HPDE6-E6E7 (cell line): ENCODE results near the gene GPANK1.
"Not testable (repeated sequence)": the region's sequence is repeated elsewhere in the genome, so short reads cannot be mapped to it uniquely, and the experiment has no call there.

Experiments
- DNase-seq: peaks from one replicate; pipeline ENCODE4 v3.0.0; 2011; ENCODE audit warnings: missing footprints; ENCODE audit errors: extremely low spot score

Gene GPANK1

DNA sequence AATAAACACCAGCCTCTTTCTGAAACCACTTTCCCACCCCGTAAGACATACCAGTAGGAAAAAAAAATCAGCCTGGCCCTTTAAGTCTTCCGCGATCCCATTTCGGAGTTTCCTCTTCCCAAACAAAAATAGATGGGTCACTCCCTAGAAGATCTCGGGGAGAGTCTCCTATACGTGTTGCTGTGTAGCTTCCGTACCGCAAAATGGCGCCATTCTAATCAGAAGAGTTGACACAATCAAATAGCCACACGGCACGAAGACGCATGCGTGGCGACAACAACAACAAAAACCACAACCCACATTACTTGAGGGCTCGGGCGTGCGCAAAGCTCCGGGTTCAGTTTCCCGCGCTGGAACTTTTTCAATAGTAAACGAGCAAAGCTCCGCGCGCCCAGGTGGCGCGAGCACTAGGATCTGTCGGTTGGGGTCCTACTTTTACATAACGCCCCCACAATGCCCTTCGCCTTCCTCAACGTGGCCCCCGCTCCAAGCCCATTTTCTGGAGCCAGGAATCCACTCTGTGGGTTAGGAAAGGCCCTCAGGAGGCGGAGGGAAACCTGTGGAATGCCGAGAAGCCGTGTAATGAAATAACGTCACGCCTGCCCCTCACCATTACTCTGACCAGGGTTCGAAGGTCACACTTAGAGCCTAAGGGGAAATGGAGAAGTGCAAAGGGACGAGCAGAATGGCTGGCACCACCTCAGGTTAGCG, at the start of gene GPANK1:
GPANK1 (minus strand) TSS at position 208 of the 711 bp plus-strand sequence. CDS start 519 bp downstream, outside the sequence.
- peak; percentile 70 for DNase-seq

GRCh38 chr6:31713991-31714684, 49.3 kb upstream of the GPANK1 start:
- DNase-seq: no peak

- no peak for DNase-seq
Measured at GRCh38 chr6:31713465-31713864, 48.7 kb upstream of the GPANK1 start.

DNA sequence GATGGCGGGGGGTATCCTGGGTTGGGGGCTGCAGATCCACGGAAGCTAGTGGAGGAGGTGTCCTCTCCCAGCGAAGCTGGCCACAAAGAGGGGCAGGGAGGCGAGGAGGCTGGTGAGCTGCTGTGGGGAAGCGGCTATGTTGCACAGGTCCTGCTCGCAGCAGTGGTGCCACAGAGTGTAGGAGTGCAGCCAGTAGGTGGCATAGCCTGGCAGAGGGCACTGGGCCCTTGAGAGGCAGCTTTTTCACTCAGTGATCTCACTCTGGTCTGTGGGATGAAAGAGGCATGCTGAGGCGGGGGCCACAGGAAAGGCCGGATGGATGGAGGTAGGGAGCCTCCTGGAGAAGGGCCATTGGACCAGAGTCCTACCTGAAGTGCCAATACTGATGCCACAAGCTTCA, 47.5 kb upstream of the GPANK1 start:
- DNase-seq: no peak

DNA sequence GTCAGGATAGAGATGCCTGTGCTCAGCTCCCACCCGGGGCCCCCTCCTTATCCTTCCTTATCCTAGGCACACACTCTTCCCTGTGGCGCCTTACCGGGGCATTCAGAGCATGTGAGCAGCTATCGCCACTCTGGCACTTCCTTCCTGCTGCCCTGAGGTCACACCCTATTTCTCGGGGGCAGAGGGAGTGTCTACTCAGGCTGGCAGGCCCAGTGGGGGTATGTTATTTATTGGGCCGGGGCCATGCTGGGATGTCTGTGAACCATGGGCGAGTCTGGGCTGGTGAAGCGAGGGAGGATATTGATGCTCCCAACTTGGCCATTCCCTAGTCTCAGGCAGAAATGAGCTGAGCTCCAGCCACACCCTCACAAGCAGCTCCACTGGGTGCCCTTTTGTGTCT, 46.4 kb upstream of the GPANK1 start:
- peak; percentile 36 for DNase-seq

DNA sequence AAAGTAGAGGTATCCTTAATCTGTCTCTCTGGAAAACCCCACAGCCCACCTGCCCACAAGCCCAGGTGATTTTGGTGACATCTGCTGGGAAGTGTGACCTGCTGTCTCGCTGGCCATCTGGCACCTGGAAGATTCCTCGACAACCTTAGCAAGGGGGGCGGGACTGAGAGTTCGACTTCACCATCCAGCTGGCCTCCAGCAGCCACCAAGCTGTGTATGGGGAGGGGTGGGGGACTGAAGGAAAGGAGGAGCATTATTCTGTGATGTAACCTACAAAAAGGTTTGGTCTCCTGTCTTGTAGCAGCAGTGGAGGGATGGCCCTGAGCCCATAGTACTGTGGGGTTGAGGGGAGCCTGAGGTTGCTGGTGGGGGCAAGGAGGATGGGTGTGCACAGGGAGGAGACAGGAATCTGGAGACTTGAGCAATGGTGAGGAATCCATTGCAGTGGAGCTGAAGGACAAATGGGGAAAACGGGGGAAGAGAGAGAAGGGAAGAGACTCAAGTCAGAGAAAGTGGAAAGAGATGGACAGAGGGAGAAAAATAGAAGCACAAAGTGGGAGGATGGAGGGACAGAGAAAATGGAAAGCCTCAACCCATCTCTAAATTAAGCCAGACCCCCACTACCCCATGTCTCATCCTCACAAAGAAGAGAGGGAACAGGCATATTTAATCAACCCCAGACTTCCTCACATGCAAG, 45.9 kb upstream of the GPANK1 start:
- no peak for DNase-seq

DNA sequence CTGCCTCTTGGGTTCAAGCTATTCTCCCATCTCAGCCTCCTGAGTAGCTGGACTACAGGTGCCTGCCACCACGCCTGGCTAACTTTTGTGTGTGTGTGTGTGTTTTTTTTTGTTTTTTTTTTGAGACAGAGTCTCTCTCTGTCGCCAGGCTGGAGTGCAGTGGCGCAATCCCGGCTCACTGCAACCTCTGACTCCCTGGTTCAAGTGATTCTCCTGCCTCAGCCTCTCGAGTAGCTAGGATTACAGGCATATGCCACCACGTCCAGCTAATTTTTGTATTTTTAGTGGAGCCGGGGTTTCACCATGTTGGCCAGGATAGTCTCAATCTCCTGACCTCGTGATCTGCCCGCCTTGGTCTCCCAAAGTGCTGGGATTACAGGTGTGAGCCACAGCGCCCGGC, 44.4 kb upstream of the GPANK1 start:
- DNase-seq: not testable (repeated sequence)

DNA sequence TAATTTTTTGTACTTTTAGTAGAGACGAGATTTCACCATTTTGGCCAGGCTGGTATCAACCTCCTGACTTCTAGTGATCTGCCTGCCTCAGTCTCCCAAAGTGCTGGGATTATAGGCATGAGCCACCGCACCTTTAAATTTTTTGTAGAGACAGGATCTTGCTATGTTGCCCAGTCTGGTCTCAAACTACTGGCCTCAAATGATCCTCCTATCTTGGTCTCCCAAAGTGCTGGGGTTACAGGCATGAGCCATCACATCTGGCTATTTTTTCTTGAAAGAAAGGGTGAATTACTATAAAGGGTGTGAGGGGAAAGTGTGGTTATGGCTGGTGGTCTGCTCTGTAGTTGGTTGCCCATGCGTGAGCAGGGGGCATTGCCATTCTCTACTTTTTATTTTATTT, 43.4 kb upstream of the GPANK1 start:
- DNase-seq: no peak

DNA sequence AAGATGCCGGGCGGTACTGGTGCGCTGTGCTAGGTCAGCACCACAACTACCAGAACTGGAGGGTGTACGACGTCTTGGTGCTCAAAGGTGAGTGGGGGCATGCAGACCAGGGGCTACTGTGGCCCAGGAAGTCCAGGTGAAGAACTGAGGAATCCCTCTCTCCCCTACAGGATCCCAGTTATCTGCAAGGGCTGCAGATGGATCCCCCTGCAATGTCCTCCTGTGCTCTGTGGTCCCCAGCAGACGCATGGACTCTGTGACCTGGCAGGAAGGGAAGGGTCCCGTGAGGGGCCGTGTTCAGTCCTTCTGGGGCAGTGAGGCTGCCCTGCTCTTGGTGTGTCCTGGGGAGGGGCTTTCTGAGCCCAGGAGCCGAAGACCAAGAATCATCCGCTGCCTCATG, 42.9 kb upstream of the GPANK1 start:
- no peak for DNase-seq

- DNase-seq: no peak
Measured at GRCh38 chr6:31706599-31706998, 41.8 kb upstream of the GPANK1 start, which contains the start of gene LY6G6F. Gene LY6G6F, plus strand, starts transcription at chr6:31706866. Its CDS starts 41 bp downstream, at chr6:31706907.

GRCh38 chr6:31705931-31706330, 41.1 kb upstream of the GPANK1 start:
- DNase-seq: no peak

GRCh38 chr6:31702819-31703716, 38.3 kb upstream of the GPANK1 start, which contains the start of gene ABHD16A:
Gene ABHD16A, minus strand, starts transcription at chr6:31703324. Its CDS starts 43 bp downstream, at chr6:31703281.
- DNase-seq: peak; percentile 100

GRCh38 chr6:31702405-31702818, 37.6 kb upstream of the GPANK1 start:
- no peak for DNase-seq

DNA sequence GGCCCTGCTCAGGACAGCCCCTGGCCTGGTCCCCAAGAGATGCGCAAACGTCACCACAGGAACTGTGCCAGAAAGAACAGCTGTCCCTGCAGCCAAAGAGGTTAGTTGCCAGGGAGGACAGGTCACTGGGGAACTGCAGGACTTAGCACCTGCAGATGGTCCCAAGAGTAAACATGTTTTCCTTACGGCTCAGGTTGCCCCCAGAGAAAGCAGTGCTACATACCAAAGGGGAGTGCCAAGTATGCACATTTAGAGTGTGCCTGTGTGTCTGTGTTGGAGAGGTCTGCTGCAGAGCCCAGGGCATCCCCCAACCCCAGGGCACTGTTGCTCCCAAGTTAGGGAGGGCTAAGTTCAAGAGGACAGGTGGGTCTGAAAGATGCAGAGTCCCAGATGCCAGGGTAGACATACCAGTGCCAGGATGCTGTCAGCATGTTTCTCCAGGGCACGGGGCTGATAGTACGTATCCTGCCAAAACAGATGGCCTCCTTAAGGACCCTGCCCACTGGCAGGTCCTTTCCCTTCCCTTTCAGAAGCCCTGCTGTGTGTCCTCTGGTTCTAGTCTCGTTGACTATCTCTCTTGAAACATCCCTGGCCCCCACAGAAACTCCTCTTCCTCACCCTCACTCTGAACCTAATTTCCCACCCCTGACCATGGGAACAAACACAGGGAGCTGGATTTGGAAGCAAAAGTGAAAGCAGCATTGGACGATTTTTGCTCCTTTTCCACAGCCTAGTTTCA, 37.0 kb upstream of the GPANK1 start:
- DNase-seq: no peak

DNA sequence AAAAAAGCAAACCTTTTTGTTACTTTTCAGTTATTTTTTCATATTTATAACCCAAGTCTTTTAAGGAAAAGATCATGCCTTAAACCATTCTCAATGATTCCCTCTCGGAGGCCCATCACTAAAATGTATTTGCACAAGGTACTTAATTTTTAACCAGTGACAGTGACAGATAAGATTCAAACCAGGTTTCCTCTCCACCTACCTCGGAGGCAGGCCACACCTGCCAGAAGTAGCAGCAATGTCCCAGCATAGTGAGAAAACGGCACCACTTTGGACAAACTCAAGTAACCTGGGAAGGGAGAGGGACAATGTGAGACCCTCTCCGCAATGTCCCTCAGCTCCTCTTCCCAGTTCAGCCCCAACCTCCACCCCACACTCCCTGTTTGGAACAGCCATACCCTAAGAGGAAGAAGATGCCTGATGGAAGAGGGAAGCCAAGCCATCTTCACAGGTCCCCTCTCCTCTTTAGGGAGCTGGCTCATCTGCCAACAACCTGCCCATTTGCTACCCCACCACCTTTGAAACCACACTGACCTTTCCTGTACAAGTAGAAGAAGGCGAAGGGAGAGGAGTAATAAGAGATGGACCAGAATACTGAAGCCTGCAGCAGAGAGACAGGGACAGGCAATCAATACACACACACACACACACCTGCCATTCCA, 36.1 kb upstream of the GPANK1 start:
- DNase-seq: no peak

DNA sequence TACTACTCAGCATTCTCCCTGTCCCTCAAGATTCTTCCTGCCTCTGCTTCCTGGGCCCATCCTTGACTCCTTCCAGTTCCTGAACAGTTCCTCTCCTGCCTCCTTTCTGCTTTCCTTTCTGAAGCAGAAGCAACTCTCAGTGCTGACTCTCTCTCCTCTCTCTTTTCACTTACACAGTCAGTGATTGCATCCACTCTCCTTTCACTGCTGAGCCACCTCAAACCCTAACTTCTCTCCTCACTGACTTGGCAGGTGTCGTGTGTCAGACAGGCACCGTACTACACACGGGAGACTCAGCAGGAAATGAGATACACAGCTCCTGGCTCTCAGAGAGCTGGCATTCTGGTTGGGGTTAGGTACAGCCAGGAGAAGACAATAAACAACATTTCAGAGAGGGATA, 32.8 kb upstream of the GPANK1 start:
- DNase-seq: no peak

- no peak for DNase-seq
Measured at GRCh38 chr6:31693535-31693934, 28.7 kb upstream of the GPANK1 start.

DNA sequence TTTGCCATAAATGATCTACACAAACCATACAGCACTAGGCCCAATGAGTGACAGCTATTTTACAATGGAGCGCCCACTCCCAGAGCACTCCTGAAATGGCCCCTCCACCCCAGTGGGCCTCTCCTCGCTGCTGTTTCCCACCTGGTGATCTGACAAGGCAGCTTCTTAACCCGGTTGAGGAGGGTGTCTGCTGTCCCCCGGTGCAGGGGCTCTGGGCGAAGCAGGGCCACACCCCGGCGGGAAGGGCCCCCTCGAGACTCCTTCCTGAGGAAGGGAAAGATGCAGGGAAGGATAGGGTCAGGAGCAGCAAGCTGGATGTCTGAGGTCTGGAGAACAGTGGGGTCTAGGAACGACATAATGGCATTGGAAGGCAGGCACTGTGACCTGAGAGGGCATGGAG, 28.1 kb upstream of the GPANK1 start:
- DNase-seq: no peak

GRCh38 chr6:31692353-31692752, 27.6 kb upstream of the GPANK1 start:
- no peak for DNase-seq

DNA sequence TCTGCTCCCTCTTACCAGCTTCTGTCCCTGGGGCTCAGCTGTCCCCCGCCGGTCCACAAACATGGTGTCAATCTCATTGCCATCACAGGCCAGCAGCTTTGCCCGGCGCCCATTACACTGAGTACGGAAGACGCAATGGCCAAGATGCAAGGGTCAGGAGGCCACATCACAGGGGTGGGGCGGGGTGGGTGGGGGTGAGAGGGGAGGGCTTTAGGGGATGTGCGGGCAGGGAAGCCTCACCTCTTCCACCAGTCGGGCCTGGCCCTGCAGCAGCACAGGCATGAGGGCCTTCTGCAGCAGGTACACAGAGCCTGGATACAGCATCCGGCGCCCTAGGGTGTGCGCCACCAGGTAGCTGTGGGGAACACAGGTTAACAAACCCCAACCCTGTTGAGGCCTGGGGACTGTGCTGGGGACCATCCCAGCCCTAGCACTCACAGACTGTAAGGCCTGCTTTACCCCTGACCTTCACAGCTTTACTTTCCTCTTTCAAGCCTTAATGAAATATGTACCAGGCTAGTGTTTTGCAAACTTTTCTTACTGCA, 26.8 kb upstream of the GPANK1 start:
- DNase-seq: no peak
